Stomach (tissue), 19 donors: ENCODE results near the gene TMPRSS11D. TPM values are rescaled to one million over a fixed set of nuclear protein-coding genes. Genes with fewer than 3 reads are reported as not detected.

Experiments
- DNase-seq, 2 donors: peaks; one replicate each; pipeline versions ENCODE4 v3.0.0 to v3.0.0-alpha.2; 2013 to 2019
- H3K27ac ChIP-seq, 5 donors: fragments of 200-600 bp in 4 of 5; sonication (generic) in 4 of 5; one replicate each; pipeline ENCODE4 v1.5.1; 2013 to 2019; ENCODE audit warnings: mild to moderate bottlenecking in 1 of 5, moderate library complexity in 1 of 5
- H3K27me3 ChIP-seq, 3 donors: fragments of 200-600 bp; sonication (generic); one replicate each; pipeline ENCODE4 v1.5.1; 2017 to 2019; ENCODE audit warnings: mixed run types in 1 of 3
- H3K36me3 ChIP-seq, 4 donors: fragments of 200-600 bp; sonication (generic); 1 replicate in 3 of 4; 2 replicates in 1 of 4; pipeline ENCODE4 v1.5.1; 2016 to 2019
- H3K4me1 ChIP-seq, 4 donors: fragments of 200-600 bp; sonication (generic); one replicate each; pipeline ENCODE4 v1.5.1; 2016 to 2019
- H3K4me3 ChIP-seq, 4 donors: fragments of 200-600 bp; sonication (generic) in 3 of 4; one replicate each; pipeline ENCODE4 v1.5.1; 2016 to 2019; ENCODE audit warnings: mild to moderate bottlenecking in 1 of 4
- H3K9me3 ChIP-seq, 4 donors: fragments of 200-600 bp; sonication (generic); one replicate each; pipeline ENCODE4 v1.5.1; 2016 to 2019
- CTCF ChIP-seq, 7 experiments: fragments of 450-650 bp in 4 of 7; fragments of 200-600 bp in 3 of 7; sonication (generic) in 3 of 7; IDR thresholded peaks; one replicate each; pipeline ENCODE4 v1.5.1; 2016 to 2019; ENCODE audit warnings: antibody characterized with exemption in 7 of 7, control low read depth in 2 of 7, mild to moderate bottlenecking in 1 of 7
- EP300 ChIP-seq: sonication (generic); formaldehyde crosslinking; IDR thresholded peaks from one replicate; pipeline ENCODE4 v1.6.1; 2017; ENCODE audit warnings: antibody characterized with exemption
- POLR2A ChIP-seq, 4 donors: fragments of 450-650 bp; IDR thresholded peaks; one replicate each; pipeline ENCODE4 v1.6.1; 2016; ENCODE audit warnings: antibody characterized with exemption in 4 of 4, control low read depth in 2 of 4, mild to moderate bottlenecking in 1 of 4, moderate library complexity in 1 of 4
- POLR2AphosphoS5 ChIP-seq, 3 donors: sonication (generic); formaldehyde crosslinking; IDR thresholded peaks; one replicate each; pipeline ENCODE4 v1.6.1; 2016; ENCODE audit warnings: antibody characterized with exemption in 3 of 3
- WGBS, 5 donors: extraction: QIAGEN DNeasy Blood & Tissue Kit in 3 of 5; methylation state at CpG; one replicate each; pipeline versions ENCODE4 v1.1.5 to v1.1.7; 2013 to 2018; 5-methylcytosine and 5-hydroxymethylcytosine counted together
- intact Hi-C: fragments of 100-400 bp; cut with DNase I; formaldehyde crosslinking; loops from one replicate; pipeline ENCODE4 v1.15.1; 2023; ENCODE audit warnings: low total_unique reads
- long read RNA-seq, 10 donors: transcript quantifications; one replicate each; lab custom pipeline, GENCODE V29; 2026
- polyA plus RNA-seq, 3 donors: library from polyadenylated mRNA; stranded (reverse); fragments of 200-250 nt; gene quantifications; one replicate each; pipeline ENCODE4 v1.2.3, GENCODE V29; 2013
- total RNA-seq, 5 donors: library from RNA; depleted of rRNA; stranded (reverse); fragments of >200 nt; gene quantifications; one replicate each; pipeline versions ENCODE4 v1.1.0 to v1.2.3, GENCODE V29; 2014 to 2016
- donor health status: healthy with polysubstance abuse.
- donor health status: Bipolar disorder and iron deficiency.
- donor health status: healthy.

TMPRSS11D gene
- total RNA-seq = not detected
- 10 to 100 TPM in 1 of 3 donors, not detected in 2; 27.3 TPM for polyA plus RNA-seq
- long read RNA-seq, donor 1 = 0 reads
- long read RNA-seq, donor 2 = 0 reads
- long read RNA-seq, donor 3 = 0 reads
- long read RNA-seq, donor 4 = 0 reads
- long read RNA-seq, donor 5 = 0 reads
- long read RNA-seq, donor 6 = 0 reads
- long read RNA-seq, donor 7 = 0 reads
- long read RNA-seq, donor 8 = 0 reads
- long read RNA-seq, donor 9 = 0 reads
- long read RNA-seq, donor 10 = 0 reads

GRCh38 chr4:67883902-67884301, at the start of gene TMPRSS11D:
TMPRSS11D (minus strand) TSS chr4:67884002; CDS start chr4:67883933, 69 bp downstream.
- no peaks in the 10 kb centered on the region for H3K9me3 ChIP-seq
- H3K36me3 ChIP-seq = no peaks in the 10 kb centered on the region
- no peaks in the 10 kb centered on the region for H3K4me1 ChIP-seq
- no peaks in the 10 kb centered on the region for H3K27me3 ChIP-seq
- no peak for TF ChIP-seq POLR2AphosphoS5 (IDR thresholded peaks at IDR 0.05)
- TF ChIP-seq POLR2A (IDR thresholded peaks at IDR 0.05) = no peak
- TF ChIP-seq CTCF (IDR thresholded peaks at IDR 0.05) = no peak
- no peak for TF ChIP-seq EP300
- intact Hi-C loops = no loop called here
- DNase-seq = no peak
- no peak within 1 kb of the TSS for H3K4me3 ChIP-seq
- no peak within 1 kb of the TSS for H3K27ac ChIP-seq
- WGBS, 5 donors = 61 to 85% (median 77%) methylated on average over 1 of the region's 1 CpG

- Histone ChIP-seq H3K9me3 (peaks cover 0 to 7% (median 0%) of the 10 kb centered on the region in 4 donors), H3K27ac (no peak overlapping the region), H3K4me3 (no peak overlapping the region), H3K27me3 (no peaks in the 10 kb centered on the region), H3K4me1 (peaks cover 0 to 3% (median 0%) of the 10 kb centered on the region in 4 donors), H3K36me3 (no peaks in the 10 kb centered on the region)
- no peak for DNase-seq
- no peak for TF ChIP-seq POLR2A (IDR thresholded peaks at IDR 0.05)
- TF ChIP-seq POLR2AphosphoS5 (IDR thresholded peaks at IDR 0.05) = no peak
- TF ChIP-seq EP300 = no peak
- no peak for TF ChIP-seq CTCF (IDR thresholded peaks at IDR 0.05)
- WGBS, 5 donors = 86 to 89% (median 87%) methylated on average over 5 of the region's 5 CpGs
- intact Hi-C loops = no loop called here
Observed at GRCh38 chr4:67933038-67933437, 49.2 kb upstream of the TMPRSS11D start.

GRCh38 chr4:67931256-67931655, 47.5 kb upstream of the TMPRSS11D start:
- Histone ChIP-seq H3K27ac (no peak overlapping the region), H3K4me3 (no peak overlapping the region), H3K9me3 (peaks cover 0 to 5% (median 0%) of the 10 kb centered on the region in 4 donors), H3K4me1 (peaks cover 0 to 3% (median 0%) of the 10 kb centered on the region in 4 donors), H3K36me3 (no peaks in the 10 kb centered on the region), H3K27me3 (no peaks in the 10 kb centered on the region)
- no peak for DNase-seq
- intact Hi-C loops = no loop called here
- TF ChIP-seq POLR2AphosphoS5 (IDR thresholded peaks at IDR 0.05) = no peak
- TF ChIP-seq EP300 = no peak
- no peak for TF ChIP-seq CTCF (IDR thresholded peaks at IDR 0.05)
- no peak for TF ChIP-seq POLR2A (IDR thresholded peaks at IDR 0.05)
- 82 to 94% (median 87%) methylated on average over 3 of the region's 3 CpGs for WGBS, 5 donors

GRCh38 chr4:67929426-67929825, 45.6 kb upstream of the TMPRSS11D start:
- no peak for TF ChIP-seq POLR2A (IDR thresholded peaks at IDR 0.05)
- Histone ChIP-seq H3K27me3 (no peaks in the 10 kb centered on the region), H3K4me1 (no peaks in the 10 kb centered on the region), H3K36me3 (no peaks in the 10 kb centered on the region), H3K9me3 (peaks cover 0 to 5% (median 0%) of the 10 kb centered on the region in 4 donors), H3K27ac (no peak overlapping the region), H3K4me3 (no peak overlapping the region)
- 62 to 73% (median 70%) methylated on average over 3 of the region's 3 CpGs for WGBS, 5 donors
- intact Hi-C loops = no loop called here
- no peak for DNase-seq

- no peaks in the 10 kb centered on the region for H3K27me3 ChIP-seq
- intact Hi-C loops = no loop called here
- H3K4me1 ChIP-seq = no peaks in the 10 kb centered on the region
- H3K27ac ChIP-seq = no peak overlapping the region
- no peak overlapping the region for H3K4me3 ChIP-seq
- DNase-seq = peak in 1 of 2 donors; percentile 18
- no peaks in the 10 kb centered on the region for H3K36me3 ChIP-seq
- H3K9me3 ChIP-seq = peaks cover 0 to 5% (median 0%) of the 10 kb centered on the region in 4 donors
- 11 to 23% (median 20%) methylated on average over 3 of the region's 3 CpGs for WGBS, 5 donors
- TF ChIP-seq POLR2AphosphoS5 (IDR thresholded peaks at IDR 0.05) (no peak), EP300 (no peak), POLR2A (IDR thresholded peaks at IDR 0.05) (no peak), CTCF (IDR thresholded peaks at IDR 0.05) (no peak)
Observed at GRCh38 chr4:67928546-67928945, 44.7 kb upstream of the TMPRSS11D start.
